PFSK-1 (cell line): ENCODE data around the gene GARIN5B.

ENCODE experiments used
- FOXP2 ChIP-seq: optimal IDR thresholded peaks from 2 replicates; pipeline ENCODE3; 2011; ENCODE audit warnings: borderline replicate concordance, control low read depth, inconsistent platforms; ENCODE audit not compliant: insufficient read depth; ENCODE audit errors: extremely low read length, extremely low read depth
- POLR2AphosphoS5 ChIP-seq: IDR thresholded peaks from 2 replicates; pipeline ENCODE4 v1.6.1; 2012; ENCODE audit warnings: low read depth, mild to moderate bottlenecking, control low read depth, low read length, moderate library complexity
- REST ChIP-seq, 2 experiments: IDR thresholded peaks; 2 replicates each; pipeline versions ENCODE4 v1.6.1 to v1.8.0; 2011 to 2012; ENCODE audit warnings: low read depth in 2 of 2, low read length in 2 of 2, control low read depth in 1 of 2, inconsistent platforms in 1 of 2, mild to moderate bottlenecking in 1 of 2, moderate library complexity in 1 of 2; ENCODE audit not compliant: insufficient read depth in 1 of 2
- SIN3A ChIP-seq: IDR thresholded peaks from 2 replicates; pipeline ENCODE4 v1.6.1; 2012; ENCODE audit warnings: mild to moderate bottlenecking, low read length, moderate library complexity, borderline replicate concordance; ENCODE audit not compliant: insufficient read depth
- TAF1 ChIP-seq: IDR thresholded peaks from 2 replicates; pipeline ENCODE4 v1.6.1; 2012; ENCODE audit warnings: low read length, control low read depth, borderline replicate concordance; ENCODE audit not compliant: insufficient read depth

DNA sequence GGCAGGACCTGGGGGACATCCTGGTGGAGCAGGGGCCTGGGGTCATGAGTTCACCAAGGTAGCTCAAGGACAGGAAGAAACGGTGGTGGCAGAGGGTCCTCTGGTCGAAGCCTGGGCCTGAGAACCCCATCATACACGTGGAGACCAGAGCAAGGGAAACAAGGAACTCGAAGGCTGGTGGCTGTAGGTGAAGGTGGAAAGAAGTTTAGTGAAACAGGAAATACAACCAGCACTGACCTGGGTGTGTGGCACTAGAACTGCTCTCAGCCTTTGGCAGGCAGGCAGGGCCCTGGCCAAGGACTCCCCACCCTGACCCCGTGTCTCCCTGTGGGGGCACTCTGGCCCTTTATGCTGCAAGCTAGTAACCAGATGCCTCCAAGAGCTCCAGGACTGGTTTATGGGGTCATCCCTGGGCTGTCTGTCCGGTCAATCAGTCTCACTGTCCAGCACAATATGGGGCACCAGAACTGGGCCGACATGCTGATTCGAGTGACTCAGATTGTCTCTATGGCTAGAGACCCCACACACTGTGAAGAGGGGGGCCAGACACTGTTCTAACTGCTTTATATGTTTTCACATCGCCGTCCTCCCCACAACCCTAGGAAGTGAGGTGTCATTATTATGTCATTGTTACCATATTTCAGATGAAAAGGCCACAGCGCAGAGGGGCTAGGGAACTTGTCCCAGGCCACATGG is 12.3 kb downstream of the GARIN5B start:
- TF ChIP-seq POLR2AphosphoS5: no peak
- no peak for TF ChIP-seq FOXP2
- no peak for TF ChIP-seq REST (IDR thresholded peaks at IDR 0.05; ENCODE audit: insufficient read depth in 1 of 2, low read depth in 2 of 2, low read length in 2 of 2)
- TF ChIP-seq TAF1: no peak
- no peak for TF ChIP-seq SIN3A
